Activated naive CD8-positive, alpha-beta T cell (primary cell): ENCODE measurements around the gene CIB4.
"Not testable (repeated sequence)": the region's sequence is repeated elsewhere in the genome, so short reads cannot be mapped to it uniquely, and the experiment has no call there.

Experiments used
- H3K27ac Mint-ChIP-seq: one replicate; pipeline ENCODE4 v1.8.0; 2021; ENCODE audit warnings: mixed read lengths
- H3K27me3 Mint-ChIP-seq: one replicate; pipeline ENCODE4 v1.8.0; 2021; ENCODE audit warnings: mixed read lengths
- H3K36me3 Mint-ChIP-seq: one replicate; pipeline ENCODE4 v1.8.0; 2021; ENCODE audit warnings: mixed read lengths
- H3K4me1 Mint-ChIP-seq: one replicate; pipeline ENCODE4 v1.8.0; 2021; ENCODE audit warnings: low read depth, mixed read lengths
- H3K4me3 Mint-ChIP-seq: one replicate; pipeline ENCODE4 v1.8.0; 2021; ENCODE audit warnings: mild to moderate bottlenecking, mixed read lengths
- H3K9me3 Mint-ChIP-seq: one replicate; pipeline ENCODE4 v1.8.0; 2021; ENCODE audit warnings: low read depth, mixed read lengths

Gene CIB4

DNA sequence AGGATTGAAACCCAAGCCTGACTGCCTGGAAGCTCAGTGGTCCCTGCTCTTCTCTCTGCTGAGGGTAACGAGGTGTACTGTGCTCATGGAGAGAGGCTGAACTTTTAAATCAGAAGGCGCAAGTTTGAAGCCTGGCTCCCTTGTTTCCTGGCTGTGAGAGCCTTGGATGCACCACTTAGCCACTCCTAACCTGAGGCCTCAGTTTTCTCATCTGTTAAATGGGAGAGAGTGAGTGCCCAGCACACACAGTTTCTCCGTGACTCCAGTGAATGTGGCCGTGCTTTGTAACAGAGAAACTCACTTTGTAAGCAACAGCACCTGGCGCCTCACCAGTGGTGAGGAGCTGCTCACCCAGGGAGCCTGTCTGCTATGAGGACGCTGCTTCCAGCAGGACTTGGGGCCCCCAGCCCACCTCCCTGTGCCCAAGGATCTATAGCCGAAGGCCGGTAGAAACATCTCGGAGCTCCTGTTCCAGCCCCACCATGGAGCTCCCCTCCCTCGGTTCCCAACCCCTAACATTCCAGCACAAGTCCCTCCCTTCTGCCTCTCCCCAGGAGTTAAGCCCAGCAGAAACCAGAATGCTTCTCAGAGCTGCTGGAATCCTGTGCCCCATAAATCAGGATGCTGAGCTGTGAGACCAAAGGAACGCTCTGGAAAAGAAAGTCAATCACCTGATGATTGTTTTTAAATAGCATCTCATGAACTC, 31.1 kb upstream of the CIB4 start:
- Mint-ChIP-seq H3K4me1 (no peaks in the 10 kb centered on the region), H3K4me3 (no peak overlapping the region)

GRCh38 chr2:26671691-26672090, 30.5 kb upstream of the CIB4 start:
- no peaks in the 10 kb centered on the region for H3K9me3 Mint-ChIP-seq
- no peaks in the 10 kb centered on the region for H3K4me1 Mint-ChIP-seq
- no peaks in the 10 kb centered on the region for H3K36me3 Mint-ChIP-seq

More for the DNA sequence above, 31.1 kb upstream of the CIB4 start:
- Mint-ChIP-seq H3K36me3 (no peaks in the 10 kb centered on the region), H3K27ac (no peak overlapping the region), H3K27me3 (peaks cover 16% of the 10 kb centered on the region), H3K9me3 (no peaks in the 10 kb centered on the region)

GRCh38 chr2:26670931-26671460, 29.8 kb upstream of the CIB4 start:
- no peak overlapping the region for H3K27ac Mint-ChIP-seq
- peaks cover 19% of the 10 kb centered on the region for H3K27me3 Mint-ChIP-seq
- H3K9me3 Mint-ChIP-seq = no peaks in the 10 kb centered on the region
- H3K4me3 Mint-ChIP-seq = no peak overlapping the region
- H3K36me3 Mint-ChIP-seq = no peaks in the 10 kb centered on the region
- no peaks in the 10 kb centered on the region for H3K4me1 Mint-ChIP-seq

More at GRCh38 chr2:26671691-26672090, 30.5 kb upstream of the CIB4 start:
- no peak overlapping the region for H3K27ac Mint-ChIP-seq
- no peak overlapping the region for H3K4me3 Mint-ChIP-seq
- H3K27me3 Mint-ChIP-seq = peaks cover 19% of the 10 kb centered on the region

DNA sequence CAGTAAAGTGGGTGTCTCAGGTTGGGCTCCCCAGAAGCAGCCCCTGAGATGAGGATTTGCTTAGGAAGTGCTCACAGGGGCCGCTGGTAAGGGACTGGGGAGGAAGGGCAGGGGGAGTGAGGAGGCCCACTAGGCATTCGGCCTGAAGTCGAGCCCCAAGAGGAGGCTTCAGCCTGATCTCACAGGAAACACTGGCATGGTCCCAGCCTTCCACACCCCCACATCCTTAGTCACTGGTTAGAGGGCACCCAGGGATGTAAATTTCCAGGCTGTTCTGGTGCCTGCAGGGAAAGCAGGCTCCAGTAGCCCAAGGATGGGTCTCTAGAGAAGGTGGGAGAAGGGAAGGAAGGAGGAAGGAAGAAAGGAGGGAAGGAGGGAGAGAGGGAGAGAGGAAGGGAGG, 29.0 kb upstream of the CIB4 start:
- Mint-ChIP-seq H3K4me1 (no peaks in the 10 kb centered on the region), H3K9me3 (peaks cover 3% of the 10 kb centered on the region), H3K27me3 (peaks cover 21% of the 10 kb centered on the region), H3K27ac (no peak overlapping the region), H3K4me3 (no peak overlapping the region), H3K36me3 (peaks cover 2% of the 10 kb centered on the region)

- Mint-ChIP-seq H3K36me3 (peaks cover 2% of the 10 kb centered on the region), H3K9me3 (peaks cover 3% of the 10 kb centered on the region), H3K27me3 (peaks cover 21% of the 10 kb centered on the region), H3K27ac (no peak overlapping the region), H3K4me3 (no peak overlapping the region), H3K4me1 (no peaks in the 10 kb centered on the region)
These were observed 27.9 kb upstream of the CIB4 start for GRCh38 chr2:26668856-26669750.

GRCh38 chr2:26668041-26668440, 26.9 kb upstream of the CIB4 start:
- Mint-ChIP-seq H3K27me3 (peaks cover 23% of the 10 kb centered on the region), H3K27ac (no peak overlapping the region), H3K9me3 (peaks cover 3% of the 10 kb centered on the region)

DNA sequence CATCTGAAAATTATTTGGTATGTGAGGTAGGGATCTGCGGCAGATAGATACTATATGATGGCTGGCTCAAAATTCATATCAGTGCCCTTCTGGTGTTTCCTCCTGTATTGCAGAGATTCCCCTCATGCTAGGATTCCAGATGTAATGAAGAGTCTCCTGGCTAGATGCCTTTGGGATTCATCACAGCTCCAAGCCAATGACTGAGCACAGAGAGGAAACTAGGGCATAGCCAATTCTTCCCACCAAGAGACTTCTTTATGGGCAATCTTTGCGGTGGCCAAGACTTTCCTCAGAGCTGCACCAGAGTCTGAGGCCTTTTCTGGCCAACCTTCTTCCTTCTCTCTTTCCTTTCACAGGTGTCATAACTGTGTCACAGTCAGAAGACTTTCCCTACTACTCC, 25.5 kb upstream of the CIB4 start:
- peaks cover 2% of the 10 kb centered on the region for H3K36me3 Mint-ChIP-seq
- no peak overlapping the region for H3K4me3 Mint-ChIP-seq
- H3K27ac Mint-ChIP-seq = no peak overlapping the region
- peaks cover 23% of the 10 kb centered on the region for H3K27me3 Mint-ChIP-seq
- no peaks in the 10 kb centered on the region for H3K4me1 Mint-ChIP-seq
- H3K9me3 Mint-ChIP-seq = peaks cover 3% of the 10 kb centered on the region

More at GRCh38 chr2:26668041-26668440, 26.9 kb upstream of the CIB4 start:
- Mint-ChIP-seq H3K4me3 (no peak overlapping the region), H3K4me1 (no peaks in the 10 kb centered on the region), H3K36me3 (peaks cover 2% of the 10 kb centered on the region)

DNA sequence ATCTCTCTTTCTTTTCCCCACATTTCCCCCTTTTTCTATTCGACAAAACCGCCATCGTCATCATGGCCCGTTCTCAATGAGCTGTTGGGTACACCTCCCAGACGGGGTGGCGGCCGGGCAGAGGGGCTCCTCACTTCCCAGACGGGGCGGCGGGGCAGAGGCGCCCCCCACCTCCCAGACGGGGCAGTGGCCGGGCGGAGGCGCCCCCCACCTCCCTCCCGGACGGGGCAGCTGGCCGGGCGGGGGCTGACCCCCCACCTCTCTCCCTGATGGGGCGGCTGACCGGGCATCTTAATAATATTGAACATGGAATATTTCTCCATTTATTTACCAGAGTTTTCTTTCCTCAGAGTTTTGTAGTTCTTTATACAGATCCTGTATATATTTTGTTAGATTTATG, 24.1 kb upstream of the CIB4 start:
- H3K4me3 Mint-ChIP-seq, H3K27ac Mint-ChIP-seq, H3K4me1 Mint-ChIP-seq, H3K36me3 Mint-ChIP-seq: not testable (repeated sequence)
- H3K9me3 Mint-ChIP-seq = peaks cover 11% of the 10 kb centered on the region
- H3K27me3 Mint-ChIP-seq = peaks cover 20% of the 10 kb centered on the region

DNA sequence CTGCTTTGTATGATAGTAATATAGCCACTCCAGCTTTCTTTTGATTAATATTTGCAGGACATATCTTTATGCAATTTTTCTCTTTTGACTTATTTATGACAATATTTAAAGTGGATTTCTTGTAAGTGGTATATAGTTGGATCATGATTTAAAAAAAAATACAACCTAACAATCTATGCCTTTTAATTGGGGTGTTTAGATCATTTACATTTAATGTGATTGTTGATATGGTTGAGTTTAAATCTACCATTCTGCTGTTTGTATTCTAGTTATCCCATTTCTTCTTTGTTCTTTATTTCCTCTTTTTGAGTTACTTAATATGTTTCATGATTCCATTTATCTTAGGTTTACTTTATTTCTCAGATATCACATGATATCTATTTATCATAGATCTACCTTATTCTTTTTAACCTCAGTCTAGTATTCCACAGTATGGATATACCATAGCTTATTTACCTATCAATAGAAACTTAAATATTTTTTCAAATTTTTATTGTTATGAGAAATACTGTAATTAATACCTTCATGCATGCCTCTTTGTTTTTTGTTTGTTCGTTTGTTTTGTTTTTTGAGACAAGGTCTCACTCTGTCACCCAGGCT, 19.3 kb upstream of the CIB4 start:
- Mint-ChIP-seq H3K4me3 (no peak overlapping the region), H3K27me3 (peaks cover 8% of the 10 kb centered on the region), H3K27ac (no peak overlapping the region), H3K36me3 (peaks cover 2% of the 10 kb centered on the region), H3K9me3 (peaks cover 24% of the 10 kb centered on the region), H3K4me1 (no peaks in the 10 kb centered on the region)

DNA sequence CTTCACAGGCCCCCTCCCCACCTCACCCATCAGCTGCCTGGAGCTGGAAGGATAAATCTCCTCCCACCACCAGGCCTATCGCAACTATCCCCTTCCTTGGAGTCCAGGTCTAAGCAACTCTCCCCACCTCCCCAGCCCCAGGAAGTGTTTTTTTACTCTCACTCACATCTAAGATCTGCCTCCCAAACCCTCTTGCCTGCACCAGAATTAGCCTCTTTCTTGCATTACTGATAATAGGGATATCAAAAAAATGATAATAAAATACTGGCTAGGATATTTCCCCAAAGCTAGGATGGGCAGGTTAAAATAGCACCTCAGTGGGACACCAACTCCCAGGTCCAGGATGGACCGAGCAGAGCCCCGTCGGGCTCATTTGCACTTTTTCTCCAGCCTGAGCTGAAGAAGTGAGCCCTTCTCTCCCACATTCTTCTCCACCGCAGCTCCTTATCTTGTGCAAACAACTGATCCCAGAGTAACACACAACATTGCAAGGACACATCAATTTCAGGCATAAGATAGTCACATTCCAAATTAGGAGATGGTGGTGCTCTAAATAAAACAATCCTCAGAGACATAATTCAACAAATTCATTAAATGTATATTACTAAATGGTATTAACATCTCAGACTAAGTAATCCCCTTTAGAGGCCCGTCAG, 17.7 kb upstream of the CIB4 start:
- H3K4me3 Mint-ChIP-seq = no peak overlapping the region
- peaks cover 6% of the 10 kb centered on the region for H3K27me3 Mint-ChIP-seq
- peaks cover 24% of the 10 kb centered on the region for H3K9me3 Mint-ChIP-seq
- no peak overlapping the region for H3K27ac Mint-ChIP-seq
- peaks cover 2% of the 10 kb centered on the region for H3K36me3 Mint-ChIP-seq
- H3K4me1 Mint-ChIP-seq = no peaks in the 10 kb centered on the region

GRCh38 chr2:26657265-26657664, 16.1 kb upstream of the CIB4 start:
- no peak overlapping the region for H3K4me3 Mint-ChIP-seq
- H3K4me1 Mint-ChIP-seq = no peaks in the 10 kb centered on the region
- no peak overlapping the region for H3K27ac Mint-ChIP-seq
- H3K27me3 Mint-ChIP-seq = peaks cover 5% of the 10 kb centered on the region
- peaks cover 2% of the 10 kb centered on the region for H3K36me3 Mint-ChIP-seq
- peaks cover 24% of the 10 kb centered on the region for H3K9me3 Mint-ChIP-seq

DNA sequence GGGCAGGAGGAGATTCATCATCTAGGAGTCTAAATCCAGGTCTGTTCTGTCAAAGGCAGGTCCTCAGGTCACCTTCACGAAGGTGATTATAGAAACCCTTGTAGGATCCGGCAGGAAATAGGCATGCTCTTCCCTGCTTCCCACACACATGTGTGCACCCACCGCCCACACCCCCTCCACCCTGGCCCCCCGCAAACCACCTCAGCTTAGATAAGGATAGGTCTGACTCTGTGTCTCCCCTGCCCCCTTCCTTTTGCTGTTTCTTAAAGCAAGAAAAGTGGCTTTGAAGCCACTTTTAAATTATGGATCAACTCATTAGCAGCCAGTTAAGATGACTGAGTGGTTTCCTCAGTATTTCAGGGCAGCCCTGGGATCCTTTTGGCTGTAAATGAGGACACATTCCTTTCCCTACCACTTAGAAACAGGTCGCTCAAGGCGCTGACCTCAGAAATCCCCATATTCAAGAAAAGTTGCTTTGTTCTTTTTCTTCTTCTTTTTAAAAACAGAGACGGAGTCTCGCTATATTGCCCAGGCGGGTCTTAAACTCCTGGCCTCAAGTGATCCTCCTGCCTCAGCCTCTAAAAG, 14.5 kb upstream of the CIB4 start:
- H3K27ac Mint-ChIP-seq = no peak overlapping the region
- no peaks in the 10 kb centered on the region for H3K4me1 Mint-ChIP-seq
- peaks cover 2% of the 10 kb centered on the region for H3K36me3 Mint-ChIP-seq
- peaks cover 5% of the 10 kb centered on the region for H3K27me3 Mint-ChIP-seq
- H3K4me3 Mint-ChIP-seq = no peak overlapping the region
- peaks cover 18% of the 10 kb centered on the region for H3K9me3 Mint-ChIP-seq

GRCh38 chr2:26655120-26655519, 14.0 kb upstream of the CIB4 start:
- H3K27me3 Mint-ChIP-seq, H3K27ac Mint-ChIP-seq, H3K4me1 Mint-ChIP-seq, H3K4me3 Mint-ChIP-seq, H3K36me3 Mint-ChIP-seq: not testable (repeated sequence)
- H3K9me3 Mint-ChIP-seq = peaks cover 14% of the 10 kb centered on the region

DNA sequence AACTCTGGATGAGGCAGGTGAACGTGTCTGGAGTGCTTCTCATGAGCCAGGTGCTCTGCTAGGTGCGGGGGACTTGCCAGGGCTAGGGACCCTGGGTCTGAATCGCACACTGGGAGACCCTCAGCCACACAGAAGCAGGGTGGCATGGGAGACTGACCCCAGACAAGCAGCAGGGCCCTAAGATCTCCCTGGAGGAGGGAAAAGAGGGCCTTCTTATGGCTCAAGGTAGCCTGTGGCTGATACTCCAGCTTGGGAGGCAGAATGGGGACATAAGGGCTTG, 12.8 kb upstream of the CIB4 start:
- Mint-ChIP-seq H3K36me3 (no peaks in the 10 kb centered on the region), H3K27me3 (peaks cover 4% of the 10 kb centered on the region), H3K27ac (no peak overlapping the region), H3K4me3 (no peak overlapping the region), H3K9me3 (peaks cover 3% of the 10 kb centered on the region), H3K4me1 (no peaks in the 10 kb centered on the region)
